Skeletal muscle tissue (tissue), 4 donors: Measurements from ENCODE around the gene ZNF853. TPM values are rescaled to one million over a fixed set of nuclear protein-coding genes. Genes with fewer than 3 reads are reported as not detected.

Source experiments
- H3K27ac ChIP-seq: one replicate; pipeline ENCODE4 v1.7.0; 2013; ENCODE audit warnings: mild to moderate bottlenecking, low read depth, low read length, inconsistent platforms
- H3K27me3 ChIP-seq, 3 donors: one replicate each; pipeline ENCODE4 v1.7.0; 2013; ENCODE audit warnings: low read length in 3 of 3; ENCODE audit not compliant: control insufficient read depth in 3 of 3, insufficient read depth in 3 of 3
- H3K36me3 ChIP-seq, 3 donors: one replicate each; pipeline ENCODE4 v1.7.0; 2013; ENCODE audit warnings: low read length in 3 of 3; ENCODE audit not compliant: control insufficient read depth in 3 of 3, insufficient read depth in 3 of 3
- H3K4me1 ChIP-seq, 3 donors: one replicate each; pipeline ENCODE4 v1.7.0; 2013; ENCODE audit warnings: low read length in 3 of 3, mild to moderate bottlenecking in 3 of 3; ENCODE audit not compliant: control insufficient read depth in 3 of 3, insufficient read depth in 3 of 3
- H3K4me3 ChIP-seq, 3 donors: one replicate each; pipeline ENCODE4 v1.7.0; 2013; ENCODE audit warnings: low read length in 3 of 3
- H3K9ac ChIP-seq, 3 donors: one replicate each; pipeline ENCODE4 v1.7.0; 2013; ENCODE audit warnings: low read length in 3 of 3, mild to moderate bottlenecking in 3 of 3, moderate library complexity in 2 of 3, low read depth in 1 of 3
- H3K9me3 ChIP-seq, 3 donors: one replicate each; pipeline ENCODE4 v1.7.0; 2013; ENCODE audit warnings: low read length in 3 of 3; ENCODE audit not compliant: control insufficient read depth in 3 of 3
- total RNA-seq: library from RNA; depleted of rRNA; stranded (reverse); fragments of >200 nt; gene quantifications from one replicate; pipeline ENCODE4 v1.2.3, GENCODE V29; 2014
- donor health status: Osteomylitis.

ZNF853 gene
- total RNA-seq, 1 donor from 2014 or later: 12.0 TPM

DNA sequence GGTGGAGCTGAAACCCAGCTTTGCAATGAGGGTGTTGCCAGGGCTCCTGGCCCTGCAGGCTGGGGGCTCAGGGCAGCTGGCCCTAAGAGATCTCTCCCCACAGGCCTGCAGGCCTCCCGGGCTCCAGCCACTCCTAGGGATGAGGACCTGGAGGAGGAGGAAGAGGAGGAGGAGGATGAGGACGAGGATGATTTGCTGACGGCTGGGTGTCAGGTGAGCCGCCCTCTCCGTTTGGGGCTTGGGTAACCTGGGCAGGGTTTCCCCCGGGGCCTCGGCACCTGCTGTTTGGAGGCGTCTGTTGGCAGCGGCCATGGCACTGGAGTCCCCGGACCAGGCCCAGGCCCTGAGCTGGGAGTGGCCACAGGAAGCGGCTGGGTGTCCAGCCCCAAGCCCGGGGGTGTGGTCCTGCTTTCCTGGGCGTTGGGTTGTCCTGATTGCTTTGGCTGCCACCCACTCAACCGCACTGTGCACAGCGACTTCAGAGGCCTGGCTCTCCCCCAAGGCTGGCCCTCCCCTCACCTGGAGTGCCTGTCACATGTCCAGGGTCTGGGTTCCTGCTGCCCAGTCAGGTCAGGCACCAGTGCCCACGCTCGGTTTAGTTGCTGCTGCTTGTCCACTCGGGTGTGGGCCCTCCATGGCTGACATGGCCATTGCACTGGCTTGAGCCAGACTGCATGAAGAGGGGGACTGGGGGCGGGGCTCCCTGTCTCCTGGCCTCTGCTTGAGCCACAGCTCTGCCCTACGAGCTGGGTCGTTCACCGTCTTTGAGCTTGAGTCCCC is 27.6 kb downstream of the ZNF853 start:
- H3K27ac ChIP-seq: no peak overlapping the region
- no peak overlapping the region for H3K4me3 ChIP-seq
- H3K4me1 ChIP-seq: peaks cover 5 to 15% (median 6%) of the 10 kb centered on the region in 3 donors
- peaks cover 49 to 63% (median 56%) of the 10 kb centered on the region in 3 donors for H3K36me3 ChIP-seq
- H3K9ac ChIP-seq: no peak overlapping the region
- H3K27me3 ChIP-seq: no peaks in the 10 kb centered on the region
- H3K9me3 ChIP-seq: no peaks in the 10 kb centered on the region

DNA sequence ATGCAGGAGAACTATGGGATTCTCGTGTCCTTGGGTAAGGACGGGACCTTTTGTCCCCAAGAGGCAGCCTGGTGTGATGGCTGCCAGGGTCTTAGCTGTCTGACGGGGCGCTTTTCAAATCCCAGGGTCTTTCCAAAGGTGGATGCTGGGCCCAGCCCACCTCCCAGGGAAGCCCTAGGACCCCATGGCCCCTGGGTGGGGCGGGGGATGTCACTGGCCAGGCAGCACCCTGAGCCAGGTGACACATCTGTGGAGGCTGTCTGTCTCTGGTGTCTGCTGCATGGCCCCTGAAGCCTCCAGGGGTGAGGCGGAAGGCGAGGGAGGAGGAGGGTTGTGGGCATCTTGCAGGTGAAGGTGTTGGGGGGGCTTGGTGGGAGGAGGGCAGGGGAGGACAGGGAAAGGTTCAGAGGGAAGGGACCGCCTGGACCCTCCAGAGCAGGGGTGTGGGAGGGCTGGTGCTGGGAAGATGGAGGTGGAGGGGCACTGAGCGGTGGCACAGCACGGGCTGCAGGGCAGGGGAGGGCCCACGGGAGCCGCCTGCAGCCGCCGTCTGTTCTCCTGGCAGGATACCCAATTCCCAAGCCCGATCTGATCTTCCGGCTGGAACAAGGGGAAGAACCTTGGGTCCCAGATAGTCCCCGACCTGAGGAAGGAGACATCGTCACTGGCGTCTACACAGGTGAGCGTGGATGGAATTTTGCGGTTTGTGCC is 28.7 kb downstream of the ZNF853 start:
- Histone ChIP-seq H3K27ac (no peak overlapping the region), H3K36me3 (peaks cover 49 to 64% (median 64%) of the 10 kb centered on the region in 3 donors), H3K4me1 (peaks cover 0 to 5% (median 0%) of the 10 kb centered on the region in 3 donors), H3K4me3 (no peak overlapping the region), H3K9me3 (no peaks in the 10 kb centered on the region), H3K27me3 (no peaks in the 10 kb centered on the region), H3K9ac (no peak overlapping the region)

DNA sequence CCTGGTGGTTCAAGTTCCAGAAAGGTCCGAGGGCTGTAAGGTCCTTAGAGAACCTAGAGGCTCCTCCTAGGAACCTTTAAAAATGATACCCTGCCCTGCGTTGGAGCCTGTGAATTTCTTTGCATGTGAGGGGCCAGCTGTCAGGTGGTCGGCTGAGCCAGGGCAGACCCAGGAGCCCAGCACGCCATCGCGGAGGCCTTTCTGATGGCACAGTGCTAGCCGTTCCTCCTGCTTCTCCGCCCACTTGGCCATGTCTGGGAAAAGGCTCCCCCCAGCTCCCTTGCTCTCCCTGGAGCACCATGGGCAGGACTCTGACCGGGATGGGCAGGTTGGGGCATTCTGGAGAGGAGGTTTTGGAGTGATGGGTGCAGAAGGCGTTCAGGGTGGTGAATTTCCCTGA is 29.3 kb downstream of the ZNF853 start:
- peaks cover 46 to 66% (median 61%) of the 10 kb centered on the region in 3 donors for H3K36me3 ChIP-seq
- no peak overlapping the region for H3K9ac ChIP-seq
- H3K9me3 ChIP-seq: no peaks in the 10 kb centered on the region
- no peak overlapping the region for H3K4me3 ChIP-seq
- H3K27me3 ChIP-seq: no peaks in the 10 kb centered on the region
- H3K27ac ChIP-seq: no peak overlapping the region
- H3K4me1 ChIP-seq: no peaks in the 10 kb centered on the region

DNA sequence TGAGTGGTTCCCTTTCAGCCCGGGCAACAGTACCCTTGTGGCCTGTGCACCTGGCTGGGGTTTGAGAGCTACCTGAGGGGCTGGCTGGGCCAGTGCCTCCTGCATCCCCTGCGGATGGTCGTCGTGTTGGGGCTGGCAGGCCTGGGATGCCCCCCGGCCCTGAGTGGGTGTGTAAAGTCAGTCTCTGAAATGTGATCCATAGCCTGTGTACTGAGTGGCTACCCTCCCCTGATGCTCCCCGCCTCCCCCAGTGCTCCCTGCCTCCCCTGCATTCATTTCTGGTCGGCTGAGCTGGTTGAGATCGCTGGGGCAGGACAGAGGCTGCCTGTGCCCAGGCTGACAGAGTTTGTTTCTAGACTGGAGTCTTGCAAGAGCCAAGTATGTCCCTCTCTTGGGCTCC is 31.1 kb downstream of the ZNF853 start:
- no peak overlapping the region for H3K27ac ChIP-seq
- peaks cover 43 to 70% (median 58%) of the 10 kb centered on the region in 3 donors for H3K36me3 ChIP-seq
- H3K9me3 ChIP-seq: no peaks in the 10 kb centered on the region
- H3K4me3 ChIP-seq: no peak overlapping the region
- H3K27me3 ChIP-seq: no peaks in the 10 kb centered on the region
- no peak overlapping the region for H3K9ac ChIP-seq
- H3K4me1 ChIP-seq: no peaks in the 10 kb centered on the region

DNA sequence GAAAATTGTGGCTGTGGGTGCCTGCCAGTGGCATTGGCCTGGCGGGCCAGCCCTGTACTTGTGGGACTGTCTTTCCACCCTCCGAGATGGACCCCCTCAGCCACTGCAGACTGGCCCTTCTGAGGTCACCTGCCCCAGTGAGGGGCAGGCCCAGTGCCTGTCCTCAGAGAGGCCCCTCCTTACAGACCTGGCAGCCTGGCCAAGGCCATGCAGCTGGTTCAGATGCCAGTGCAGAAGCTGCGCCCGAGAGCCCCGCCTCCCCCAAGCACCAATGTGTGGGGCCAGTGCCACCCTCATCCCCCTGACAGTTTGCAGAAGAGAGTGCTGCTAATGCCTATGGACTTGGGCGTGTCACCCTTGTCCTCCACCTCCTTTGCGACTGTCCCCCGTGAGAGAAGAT is 31.7 kb downstream of the ZNF853 start:
- H3K9ac ChIP-seq: no peak overlapping the region
- peaks cover 39 to 69% (median 57%) of the 10 kb centered on the region in 3 donors for H3K36me3 ChIP-seq

DNA sequence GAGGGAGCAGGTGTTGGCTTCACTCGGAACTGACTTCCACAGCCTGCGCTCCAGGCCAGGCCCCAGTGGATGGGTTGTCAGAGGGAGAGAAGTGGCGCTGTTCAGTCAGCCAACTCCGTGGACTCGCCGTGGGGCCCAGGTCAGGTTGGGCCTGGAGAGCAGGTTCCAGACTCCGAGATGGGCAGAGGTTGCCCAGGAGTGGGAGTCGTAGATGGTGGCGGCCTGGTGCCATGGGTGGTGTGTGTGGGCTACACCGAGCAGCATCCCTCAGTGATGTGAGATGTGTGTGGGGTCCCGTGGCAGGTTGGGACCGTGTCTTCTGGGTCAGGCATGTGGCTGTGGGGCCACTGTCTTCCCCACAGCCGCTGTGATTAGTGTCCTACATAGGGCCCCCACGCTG is 32.1 kb downstream of the ZNF853 start:
- Histone ChIP-seq H3K36me3 (peaks cover 39 to 68% (median 57%) of the 10 kb centered on the region in 3 donors), H3K27me3 (no peaks in the 10 kb centered on the region), H3K4me1 (no peaks in the 10 kb centered on the region), H3K27ac (no peak overlapping the region), H3K4me3 (no peak overlapping the region), H3K9ac (no peak overlapping the region), H3K9me3 (no peaks in the 10 kb centered on the region)

More for the DNA sequence above, 31.7 kb downstream of the ZNF853 start:
- H3K9me3 ChIP-seq: no peaks in the 10 kb centered on the region
- H3K27ac ChIP-seq: no peak overlapping the region
- H3K4me1 ChIP-seq: no peaks in the 10 kb centered on the region
- no peaks in the 10 kb centered on the region for H3K27me3 ChIP-seq
- no peak overlapping the region for H3K4me3 ChIP-seq

DNA sequence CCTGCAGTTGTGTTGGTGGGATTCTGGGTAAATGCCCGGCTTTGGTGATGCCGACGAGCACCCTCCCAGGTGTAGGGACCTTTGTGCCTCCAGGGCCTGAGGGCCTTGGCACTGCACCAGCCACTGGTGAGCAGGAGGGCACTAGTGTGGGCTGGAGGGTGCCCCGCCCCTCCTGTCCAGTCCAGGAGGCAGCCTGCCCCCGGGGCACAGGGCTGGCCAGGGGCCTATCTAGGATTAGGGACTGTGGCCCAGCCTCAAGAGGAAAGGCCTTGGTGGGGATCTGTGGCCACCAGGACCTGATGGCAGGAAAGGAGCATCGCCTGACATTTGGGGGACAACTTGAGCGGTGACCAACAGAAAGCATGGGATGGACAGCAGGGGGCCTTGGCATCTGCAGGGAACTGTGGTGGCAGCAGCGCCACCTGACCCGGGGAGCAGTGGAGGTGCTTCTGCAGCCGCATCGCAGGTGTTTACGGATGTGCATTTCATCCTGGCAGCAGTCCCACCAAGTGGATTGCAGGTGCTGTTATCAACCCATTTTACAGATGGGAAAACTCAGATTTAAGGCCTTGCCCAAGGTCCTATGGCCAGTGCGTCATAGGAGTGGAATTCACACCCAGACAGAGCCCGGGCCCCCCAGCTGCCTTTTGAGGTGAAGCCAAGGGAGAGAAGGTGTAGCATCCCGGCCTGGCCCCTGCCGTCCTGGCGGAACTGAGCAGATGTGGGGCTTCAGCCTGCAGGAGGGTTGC is 32.8 kb downstream of the ZNF853 start:
- H3K4me1 ChIP-seq: no peaks in the 10 kb centered on the region
- no peak overlapping the region for H3K9ac ChIP-seq
- no peaks in the 10 kb centered on the region for H3K9me3 ChIP-seq
- H3K27ac ChIP-seq: no peak overlapping the region
- peaks cover 38 to 63% (median 56%) of the 10 kb centered on the region in 3 donors for H3K36me3 ChIP-seq
- H3K27me3 ChIP-seq: no peaks in the 10 kb centered on the region
- no peak overlapping the region for H3K4me3 ChIP-seq

DNA sequence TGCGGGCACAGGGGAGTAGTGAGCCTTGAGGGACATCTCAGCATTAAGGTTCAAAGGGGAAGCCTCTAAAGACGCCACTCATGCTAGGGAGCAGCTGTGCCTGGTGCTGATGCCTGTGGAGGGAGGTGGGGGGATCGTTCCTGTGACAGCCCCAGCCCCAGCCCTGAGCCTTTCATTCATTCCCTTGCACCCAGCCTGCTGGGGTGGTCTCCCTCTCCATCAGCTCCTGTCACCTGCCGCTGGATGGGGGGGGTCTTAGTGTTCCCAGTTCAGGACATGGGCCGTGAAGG is 33.4 kb downstream of the ZNF853 start:
- Histone ChIP-seq H3K9me3 (no peaks in the 10 kb centered on the region), H3K36me3 (peaks cover 34 to 58% (median 51%) of the 10 kb centered on the region in 3 donors), H3K4me1 (no peaks in the 10 kb centered on the region), H3K27ac (no peak overlapping the region), H3K27me3 (no peaks in the 10 kb centered on the region), H3K9ac (no peak overlapping the region), H3K4me3 (no peak overlapping the region)

DNA sequence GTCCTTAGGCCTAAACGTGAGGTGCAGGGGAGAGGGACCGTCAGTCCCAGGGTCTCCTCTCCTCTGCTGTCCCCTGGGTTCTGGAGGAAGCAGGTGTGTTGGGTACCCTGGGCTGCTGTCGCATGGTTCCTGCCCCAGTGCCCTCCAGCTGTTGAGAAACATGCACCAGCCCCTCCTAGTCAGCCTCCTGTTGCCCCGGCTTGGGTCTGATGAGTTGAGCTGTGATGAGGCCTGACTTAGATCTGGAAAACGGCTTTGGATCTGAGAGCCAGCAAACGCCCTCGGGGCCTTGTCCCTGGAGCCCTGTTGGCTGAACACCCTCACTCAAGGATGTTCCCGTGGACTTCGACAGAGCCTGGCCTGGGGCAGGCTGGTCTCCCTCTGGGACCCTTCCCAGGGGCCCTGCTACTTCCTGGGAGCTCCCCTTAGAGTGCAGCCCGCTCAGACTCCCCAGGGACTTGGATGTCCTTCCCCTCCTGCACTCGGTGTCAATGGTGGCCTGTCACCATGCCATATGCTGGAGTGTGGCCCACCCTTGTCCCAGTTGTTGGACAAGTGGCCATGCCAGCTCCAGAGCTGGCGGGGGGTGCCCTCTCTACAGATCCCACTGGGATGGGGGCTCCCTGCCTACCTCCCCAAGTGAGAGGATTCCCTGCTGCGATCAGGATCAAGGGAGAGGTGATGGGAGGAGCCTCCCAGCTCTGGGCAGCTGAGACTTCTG is 34.0 kb downstream of the ZNF853 start:
- H3K4me1 ChIP-seq: no peaks in the 10 kb centered on the region
- peaks cover 32 to 53% (median 50%) of the 10 kb centered on the region in 3 donors for H3K36me3 ChIP-seq
- H3K27me3 ChIP-seq: no peaks in the 10 kb centered on the region
- H3K27ac ChIP-seq: no peak overlapping the region
- H3K4me3 ChIP-seq: no peak overlapping the region
- H3K9ac ChIP-seq: no peak overlapping the region
- H3K9me3 ChIP-seq: no peaks in the 10 kb centered on the region
